Measurements from ENCODE around the gene ARHGAP24.

ARHGAP24 gene

GRCh38 chr4:85474818-85475630, at the start of gene ARHGAP24:
TSS of gene ARHGAP24 (plus strand) at chr4:85475150.
- no peak for DNase-seq (ENCODE audit: low read depth in 2 of 2)

GRCh38 chr4:85426366-85426765, 48.6 kb upstream of the ARHGAP24 start:
- DNase-seq (ENCODE audit: low read depth in 2 of 2), result no peak

DNA sequence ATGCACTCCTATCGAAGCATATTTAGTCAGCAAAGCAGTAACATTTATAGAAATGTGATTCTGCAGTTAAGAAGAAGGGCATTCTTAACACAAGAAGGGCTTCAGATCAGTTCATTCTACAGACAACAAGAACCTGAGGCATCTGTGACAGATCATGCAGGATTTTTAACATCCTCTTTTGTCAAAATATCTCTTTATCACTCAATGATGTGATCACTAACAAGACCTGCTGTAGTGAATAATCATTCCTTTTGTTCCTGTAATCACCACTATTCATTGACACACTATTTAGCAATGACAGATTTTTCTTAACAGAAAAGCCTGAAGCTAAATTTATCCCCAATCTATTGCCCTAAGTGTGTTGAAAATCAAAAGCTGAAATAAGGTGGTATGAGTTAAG, 47.8 kb upstream of the ARHGAP24 start:
- DNase-seq (ENCODE audit: low read depth in 2 of 2), result no peak

- no peak for DNase-seq (ENCODE audit: low read depth in 2 of 2)
Measured at GRCh38 chr4:85430226-85430625, 44.7 kb upstream of the ARHGAP24 start.

- no peak for DNase-seq (ENCODE audit: low read depth in 2 of 2)
Measured at GRCh38 chr4:85430697-85431096, 44.3 kb upstream of the ARHGAP24 start.

DNA sequence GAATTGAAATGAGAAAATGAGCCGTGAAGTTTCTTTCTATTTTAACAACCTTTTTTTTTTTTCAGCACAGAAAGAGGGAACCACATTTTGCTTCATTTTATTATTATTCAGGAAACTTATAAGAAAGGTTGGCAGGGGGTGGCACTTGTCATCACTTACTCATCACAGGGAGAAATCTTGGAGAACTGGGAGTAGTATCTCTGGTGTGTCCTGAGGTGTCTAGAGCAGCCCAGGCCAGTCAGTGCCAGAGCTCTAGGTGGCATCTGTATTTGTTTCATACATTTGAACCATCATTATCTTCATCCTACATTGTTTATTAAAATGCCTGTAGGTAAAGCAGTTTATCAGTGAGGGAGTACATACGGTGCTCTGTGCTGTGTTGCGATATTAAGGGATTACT, 43.8 kb upstream of the ARHGAP24 start:
- no peak for DNase-seq (ENCODE audit: low read depth in 2 of 2)

GRCh38 chr4:85431881-85432485, 43.0 kb upstream of the ARHGAP24 start:
- DNase-seq (ENCODE audit: low read depth in 2 of 2), result no peak

DNA sequence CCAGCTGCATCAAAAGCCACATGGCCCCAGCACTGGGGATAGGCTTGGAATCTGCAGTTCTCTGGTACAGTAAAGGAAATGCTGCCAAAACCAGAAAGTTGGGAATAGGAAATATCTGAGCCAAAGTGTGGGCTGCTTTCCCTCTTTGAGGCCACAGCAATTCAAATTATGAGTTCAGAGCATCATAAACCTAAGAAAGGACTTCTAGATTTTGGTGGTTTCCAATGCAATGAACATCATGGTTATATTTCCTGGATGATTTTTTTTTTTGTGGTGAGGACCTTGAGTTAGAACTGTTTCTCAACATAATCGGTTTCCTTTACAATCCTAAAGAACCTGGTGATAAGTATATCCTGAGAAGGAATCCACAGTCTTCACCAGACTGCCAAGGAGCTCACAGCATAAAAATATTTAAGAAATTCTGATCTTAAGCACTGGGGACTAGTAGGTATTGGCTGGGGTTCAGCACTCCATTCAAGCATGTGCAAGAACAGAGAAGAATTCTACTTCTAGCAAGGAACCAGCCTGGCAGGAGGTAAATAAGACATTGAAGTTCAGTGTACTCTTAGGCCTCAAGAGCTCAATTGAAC, 29.8 kb upstream of the ARHGAP24 start:
- no peak for DNase-seq (ENCODE audit: low read depth in 2 of 2)

- no peak for DNase-seq (ENCODE audit: low read depth in 2 of 2)
Measured at GRCh38 chr4:85446141-85446861, 28.6 kb upstream of the ARHGAP24 start.

DNA sequence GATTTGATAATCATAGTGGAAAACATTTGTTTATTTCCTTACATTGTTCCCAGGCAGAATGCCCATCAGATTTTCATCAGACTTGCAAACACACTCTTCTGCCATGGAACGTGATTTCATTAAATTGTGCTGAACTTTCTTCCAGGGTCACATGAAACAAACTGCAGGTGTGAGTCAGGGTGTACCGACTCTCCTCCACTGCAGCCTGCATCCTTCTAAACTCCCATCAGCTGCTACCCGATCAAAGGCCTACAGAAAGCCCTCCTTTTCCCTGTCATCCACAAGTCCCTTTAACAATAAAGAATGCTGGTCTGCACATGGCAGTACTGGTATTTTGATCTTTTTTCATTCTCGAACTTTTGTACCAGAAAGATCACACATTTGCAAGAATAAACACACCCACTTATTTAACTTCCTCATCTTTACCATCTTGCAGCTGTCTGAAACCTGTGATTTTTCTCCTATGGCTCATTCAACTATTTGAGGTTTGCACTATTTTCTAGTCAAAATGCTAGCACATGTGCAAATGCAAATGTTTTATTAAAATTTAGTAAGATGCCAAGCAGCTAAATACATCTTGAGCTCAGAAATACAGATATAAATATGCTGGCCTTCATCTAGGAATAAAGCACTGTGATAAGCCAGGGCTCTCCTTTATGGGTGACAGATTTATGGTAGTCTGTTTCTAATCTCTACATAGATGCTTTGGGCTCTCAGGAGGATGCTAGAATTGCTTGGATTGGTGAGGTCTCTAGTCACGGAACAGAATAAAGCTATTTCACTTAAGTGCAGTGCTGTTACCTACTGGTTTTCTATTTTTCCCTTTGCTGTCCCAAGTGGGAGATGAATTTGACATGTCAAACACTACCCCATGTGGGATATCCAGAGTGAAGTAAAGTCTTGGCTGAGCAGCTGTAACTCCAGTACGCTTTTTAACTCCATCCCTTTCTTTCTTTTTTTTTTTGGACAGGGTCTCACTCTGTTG, 25.8 kb upstream of the ARHGAP24 start:
- no peak for DNase-seq (ENCODE audit: low read depth in 2 of 2)

GRCh38 chr4:85452058-85452731, 22.8 kb upstream of the ARHGAP24 start:
- no peak for DNase-seq (ENCODE audit: low read depth in 2 of 2)

GRCh38 chr4:85455942-85456341, 19.0 kb upstream of the ARHGAP24 start:
- DNase-seq (ENCODE audit: low read depth in 2 of 2), result no peak

DNA sequence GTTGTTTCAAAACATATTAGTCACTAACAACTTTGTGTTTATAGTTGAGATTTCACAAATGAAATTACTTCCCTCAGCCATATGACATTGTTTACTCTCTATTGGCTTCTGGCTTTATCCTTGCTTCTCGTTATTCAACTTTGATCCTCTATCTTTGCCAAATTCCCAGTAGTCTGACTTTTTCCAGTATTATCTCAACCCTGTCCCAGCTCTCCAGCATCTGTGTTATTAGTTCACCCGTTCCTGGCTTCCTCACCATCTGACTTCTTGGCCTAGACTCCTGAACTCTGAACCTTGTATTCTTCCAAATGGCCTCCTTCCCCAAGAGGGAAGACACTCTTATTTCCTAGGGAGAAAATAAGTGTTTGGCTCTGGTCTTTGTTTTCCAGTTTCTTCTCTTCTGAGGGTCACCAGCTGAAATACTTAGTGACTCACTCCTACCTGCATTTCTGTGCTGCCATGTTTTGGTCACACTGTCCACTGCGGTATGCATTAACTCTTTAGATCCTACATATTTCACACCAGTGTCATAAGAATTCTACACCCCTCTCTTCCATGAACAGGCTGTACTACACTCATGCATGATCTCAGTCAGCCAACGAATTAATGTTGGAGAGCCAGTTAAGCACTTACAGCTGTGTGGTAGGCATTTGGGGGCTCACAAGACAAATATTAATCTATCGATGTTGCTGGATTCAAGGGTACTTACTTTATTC, 17.0 kb upstream of the ARHGAP24 start:
- no peak for DNase-seq (ENCODE audit: low read depth in 2 of 2)

DNA sequence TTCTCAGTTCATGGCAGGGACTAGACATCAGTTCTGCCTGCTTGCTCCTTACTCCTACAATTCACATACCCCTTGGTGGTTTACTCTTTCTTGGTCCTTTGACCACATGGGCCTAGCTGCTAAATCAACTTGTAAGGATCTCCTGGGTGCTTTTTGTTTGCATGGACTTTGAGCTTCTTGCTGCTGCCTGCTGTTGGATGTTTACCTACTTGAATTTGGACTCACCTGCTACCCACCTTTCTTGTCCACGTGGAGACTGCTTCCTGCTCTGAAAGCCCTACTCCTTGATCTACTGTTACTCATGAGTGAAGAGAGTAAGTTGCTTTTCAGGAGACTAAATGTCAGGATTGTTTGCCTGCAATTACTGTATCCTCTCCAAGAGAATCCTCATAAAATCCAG, 15.2 kb upstream of the ARHGAP24 start:
- no peak for DNase-seq (ENCODE audit: low read depth in 2 of 2)

DNA sequence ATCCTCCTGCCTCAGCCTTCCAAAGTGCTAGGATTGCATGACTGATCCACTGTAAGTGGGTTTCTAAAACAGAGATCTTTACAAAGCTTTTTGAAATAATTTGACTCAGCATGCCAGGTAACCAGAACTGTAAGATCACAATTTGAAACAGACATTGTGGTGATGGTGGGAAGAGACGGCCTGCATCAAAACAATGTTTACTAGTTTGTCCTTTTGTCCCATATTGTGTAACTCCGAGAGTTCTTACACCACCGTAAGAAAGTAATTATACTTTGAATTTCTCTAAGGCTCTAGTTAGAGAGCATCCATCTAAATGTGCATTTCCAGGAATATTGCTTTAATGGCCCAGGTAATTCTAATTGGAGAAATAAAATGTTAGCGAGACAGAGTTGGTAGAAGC, 594 bp upstream of the ARHGAP24 start:
- DNase-seq (ENCODE audit: low read depth in 2 of 2), result no peak

GRCh38 chr4:85475631-85476233, 782 bp downstream of the ARHGAP24 start:
- DNase-seq (ENCODE audit: low read depth in 2 of 2), result no peak

- DNase-seq (ENCODE audit: low read depth in 2 of 2), result no peak
Measured at GRCh38 chr4:85476381-85476780, 1.4 kb downstream of the ARHGAP24 start.

GRCh38 chr4:85477534-85477933, 2.6 kb downstream of the ARHGAP24 start:
- no peak for DNase-seq (ENCODE audit: low read depth in 2 of 2)

- DNase-seq (ENCODE audit: low read depth in 2 of 2), result no peak
Measured at GRCh38 chr4:85478576-85478975, 3.6 kb downstream of the ARHGAP24 start.

All from stimulated activated CD8-positive, alpha-beta memory T cell treated with anti-CD3 and anti-CD28 coated beads, Interleukin-15, amount 100 ng/mL, for 4 hours (primary cell).